Measurements from ENCODE around the gene CTPS1.

DNA sequence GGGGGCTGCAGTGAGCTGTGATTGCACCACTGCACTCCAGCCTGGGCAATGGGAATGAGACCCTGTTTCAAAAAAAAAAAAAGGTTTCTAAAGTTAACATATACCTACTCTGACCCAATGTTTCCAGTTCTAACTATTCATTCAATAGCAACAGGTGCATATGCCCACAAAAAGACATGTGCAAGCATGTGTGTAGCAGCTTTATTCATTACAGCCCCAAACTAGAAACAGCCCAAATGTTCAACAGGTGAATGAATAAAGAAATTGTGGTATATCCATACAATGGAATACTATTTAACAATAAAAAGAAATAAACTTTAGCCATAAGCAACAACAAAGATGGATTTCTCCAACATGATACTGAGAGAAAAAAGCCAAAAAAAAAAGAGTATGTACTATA lies 21.3 kb upstream of the CTPS1 start:
- no peak for TF ChIP-seq POLR2A (IDR thresholded peaks at IDR 0.05)
- TF ChIP-seq, protein P1, sequence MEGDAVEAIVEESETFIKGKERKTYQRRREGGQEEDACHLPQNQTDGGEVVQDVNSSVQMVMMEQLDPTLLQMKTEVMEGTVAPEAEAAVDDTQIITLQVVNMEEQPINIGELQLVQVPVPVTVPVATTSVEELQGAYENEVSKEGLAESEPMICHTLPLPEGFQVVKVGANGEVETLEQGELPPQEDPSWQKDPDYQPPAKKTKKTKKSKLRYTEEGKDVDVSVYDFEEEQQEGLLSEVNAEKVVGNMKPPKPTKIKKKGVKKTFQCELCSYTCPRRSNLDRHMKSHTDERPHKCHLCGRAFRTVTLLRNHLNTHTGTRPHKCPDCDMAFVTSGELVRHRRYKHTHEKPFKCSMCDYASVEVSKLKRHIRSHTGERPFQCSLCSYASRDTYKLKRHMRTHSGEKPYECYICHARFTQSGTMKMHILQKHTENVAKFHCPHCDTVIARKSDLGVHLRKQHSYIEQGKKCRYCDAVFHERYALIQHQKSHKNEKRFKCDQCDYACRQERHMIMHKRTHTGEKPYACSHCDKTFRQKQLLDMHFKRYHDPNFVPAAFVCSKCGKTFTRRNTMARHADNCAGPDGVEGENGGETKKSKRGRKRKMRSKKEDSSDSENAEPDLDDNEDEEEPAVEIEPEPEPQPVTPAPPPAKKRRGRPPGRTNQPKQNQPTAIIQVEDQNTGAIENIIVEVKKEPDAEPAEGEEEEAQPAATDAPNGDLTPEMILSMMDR (IDR thresholded peaks at IDR 0.05), result no peak

Data from Peyer's patch (tissue), 4 donors.